Thyroid gland (tissue), 4 donors: ENCODE measurements around the gene TCIRG1. TPM values are rescaled to one million over a fixed set of nuclear protein-coding genes. Genes with fewer than 3 reads are reported as not detected.

Experiments used
- DNase-seq, 2 donors: peaks; one replicate each; pipeline ENCODE4 v3.0.0-alpha.2; 2019
- H3K27ac ChIP-seq, 3 donors: fragments of 200-600 bp; sonication (generic); 1 replicate in 2 of 3; 2 replicates in 1 of 3; pipeline ENCODE4 v1.5.1; 2016 to 2019; ENCODE audit warnings: mild to moderate bottlenecking in 1 of 3, moderate library complexity in 1 of 3
- H3K27me3 ChIP-seq: fragments of 200-600 bp; sonication (generic); one replicate; pipeline ENCODE4 v1.5.1; 2019
- H3K36me3 ChIP-seq, 2 donors: fragments of 200-600 bp; sonication (generic); one replicate each; pipeline ENCODE4 v1.5.1; 2016 to 2019
- H3K4me1 ChIP-seq, 2 donors: fragments of 200-600 bp; sonication (generic); one replicate each; pipeline ENCODE4 v1.5.1; 2017 to 2019
- H3K4me3 ChIP-seq, 3 donors: fragments of 200-600 bp; sonication (generic); replicated peaks in 1 of 3; 1 replicate in 2 of 3; 2 replicates in 1 of 3; pipeline ENCODE4 v1.5.1; 2016; ENCODE audit warnings: mild to moderate bottlenecking in 1 of 3
- H3K9me3 ChIP-seq: fragments of 200-600 bp; sonication (generic); one replicate; pipeline ENCODE4 v1.5.1; 2017
- POLR2A ChIP-seq, 2 donors: fragments of 450-650 bp; IDR thresholded peaks; one replicate each; pipeline ENCODE4 v1.6.1; 2017; ENCODE audit warnings: antibody characterized with exemption in 2 of 2, mild to moderate bottlenecking in 2 of 2, moderate library complexity in 1 of 2
- WGBS, 2 donors: methylation state at CpG; one replicate each; pipeline ENCODE4 v1.1.5; 2017; 5-methylcytosine and 5-hydroxymethylcytosine counted together
- intact Hi-C: fragments of 100-400 bp; cut with DNase I; formaldehyde crosslinking; loops from one replicate; pipeline ENCODE4 v1.15.1; 2023
- total RNA-seq, 4 donors: library from RNA; depleted of rRNA; stranded (reverse); fragments of >200 nt; gene quantifications; one replicate each; pipeline ENCODE4 v1.2.3, GENCODE V29; 2016
- TF ChIP-seq, protein P1 (sequence below), 6 experiments: fragments of 200-600 bp in 3 of 6; fragments of 450-650 bp in 3 of 6; sonication (generic) in 3 of 6; IDR thresholded peaks; one replicate each; pipeline ENCODE4 v1.5.1; 2016 to 2019; ENCODE audit warnings: antibody characterized with exemption in 6 of 6, mild to moderate bottlenecking in 2 of 6, inconsistent platforms in 1 of 6, moderate library complexity in 1 of 6

Gene TCIRG1
- total RNA-seq, 4 donors from 2014 or later = 74.8 to 141 (median 121) TPM

DNA sequence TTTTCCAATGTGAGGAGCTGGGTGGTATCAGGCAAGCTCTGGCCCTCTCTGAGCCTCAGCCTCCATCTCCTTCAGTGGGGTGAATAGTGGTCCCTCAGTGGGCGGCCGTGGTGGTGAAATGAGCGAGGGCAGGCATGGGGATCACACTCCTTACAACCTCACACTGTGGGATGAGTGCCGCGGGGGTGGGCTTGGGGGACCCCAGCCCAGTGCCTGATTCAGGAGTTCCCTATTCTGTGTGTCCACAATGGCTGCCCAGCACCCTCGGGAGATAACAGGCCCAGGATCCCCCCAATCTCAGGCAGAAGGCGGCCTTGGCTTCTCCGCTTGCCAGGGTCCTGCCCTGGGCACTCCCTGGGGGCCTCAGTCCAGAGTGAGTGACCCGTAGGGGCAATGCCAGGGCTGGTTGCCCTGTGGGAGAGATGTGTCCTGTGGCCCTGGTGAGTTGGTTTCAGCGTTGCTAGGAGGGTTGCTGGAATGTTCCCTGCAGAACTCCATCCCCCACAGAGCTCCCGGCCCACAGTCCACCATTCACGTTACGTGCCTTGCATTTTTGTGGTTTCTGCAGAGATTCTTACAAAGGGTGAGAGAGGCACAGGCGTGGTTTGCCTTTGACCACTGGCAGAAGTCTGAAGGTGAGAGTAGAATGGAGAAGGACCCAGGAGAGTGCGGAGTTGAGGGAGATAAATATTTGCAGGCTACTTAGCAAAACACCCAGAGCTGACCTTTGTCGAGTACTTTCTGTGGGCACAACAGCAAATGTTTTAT, 25.8 kb upstream of the TCIRG1 start:
- TF ChIP-seq POLR2A (IDR thresholded peaks at IDR 0.05) = no peak
- TF ChIP-seq, protein P1, sequence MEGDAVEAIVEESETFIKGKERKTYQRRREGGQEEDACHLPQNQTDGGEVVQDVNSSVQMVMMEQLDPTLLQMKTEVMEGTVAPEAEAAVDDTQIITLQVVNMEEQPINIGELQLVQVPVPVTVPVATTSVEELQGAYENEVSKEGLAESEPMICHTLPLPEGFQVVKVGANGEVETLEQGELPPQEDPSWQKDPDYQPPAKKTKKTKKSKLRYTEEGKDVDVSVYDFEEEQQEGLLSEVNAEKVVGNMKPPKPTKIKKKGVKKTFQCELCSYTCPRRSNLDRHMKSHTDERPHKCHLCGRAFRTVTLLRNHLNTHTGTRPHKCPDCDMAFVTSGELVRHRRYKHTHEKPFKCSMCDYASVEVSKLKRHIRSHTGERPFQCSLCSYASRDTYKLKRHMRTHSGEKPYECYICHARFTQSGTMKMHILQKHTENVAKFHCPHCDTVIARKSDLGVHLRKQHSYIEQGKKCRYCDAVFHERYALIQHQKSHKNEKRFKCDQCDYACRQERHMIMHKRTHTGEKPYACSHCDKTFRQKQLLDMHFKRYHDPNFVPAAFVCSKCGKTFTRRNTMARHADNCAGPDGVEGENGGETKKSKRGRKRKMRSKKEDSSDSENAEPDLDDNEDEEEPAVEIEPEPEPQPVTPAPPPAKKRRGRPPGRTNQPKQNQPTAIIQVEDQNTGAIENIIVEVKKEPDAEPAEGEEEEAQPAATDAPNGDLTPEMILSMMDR (IDR thresholded peaks at IDR 0.05) = no peak
- peaks cover 12 to 61% of the 10 kb centered on the region in 2 donors for H3K4me1 ChIP-seq
- no peaks in the 10 kb centered on the region for H3K36me3 ChIP-seq
- H3K4me3 ChIP-seq = no peak overlapping the region
- WGBS, 2 donors = 81% methylated on average over 13 to 15 of the region's 16 CpGs
- H3K27me3 ChIP-seq = no peaks in the 10 kb centered on the region
- intact Hi-C loops = no loop called here
- no peaks in the 10 kb centered on the region for H3K9me3 ChIP-seq
- H3K27ac ChIP-seq = peak overlapping the region in 1 of 3 donors; percentile 94
- DNase-seq = no peak

DNA sequence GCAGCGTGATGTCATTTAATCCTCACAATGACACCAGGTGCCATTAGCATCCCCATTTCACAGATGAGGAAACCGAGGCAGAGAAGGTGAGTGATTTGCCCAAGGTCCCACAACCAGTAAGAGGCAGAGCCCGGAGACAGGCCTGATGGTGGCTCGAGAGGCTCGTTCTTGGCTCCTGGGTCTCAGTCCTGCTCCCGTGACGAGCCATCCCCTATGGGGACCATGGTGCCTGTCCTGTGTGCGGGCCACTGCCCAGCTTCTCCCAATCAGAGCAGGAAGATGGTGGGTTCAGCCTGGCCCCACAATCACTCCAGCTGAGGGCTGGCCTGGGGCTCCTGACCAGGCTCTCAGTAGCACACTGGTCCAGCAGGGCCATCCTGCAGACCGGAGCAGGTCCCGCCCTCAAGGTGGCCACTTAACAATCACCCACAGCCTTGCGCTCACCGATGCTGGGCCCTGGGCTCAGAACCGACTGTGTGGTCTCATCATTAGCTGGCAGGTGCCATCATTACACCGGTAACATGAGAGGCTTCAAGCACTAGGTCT, 25.1 kb upstream of the TCIRG1 start:
- TF ChIP-seq, protein P1 (IDR thresholded peaks at IDR 0.05) = no peak
- no peak for TF ChIP-seq POLR2A (IDR thresholded peaks at IDR 0.05)
- peaks cover 12 to 61% of the 10 kb centered on the region in 2 donors for H3K4me1 ChIP-seq
- no peak overlapping the region for H3K4me3 ChIP-seq
- no peaks in the 10 kb centered on the region for H3K36me3 ChIP-seq
- WGBS, 2 donors = 90 to 94% methylated on average over 9 to 14 of the region's 14 CpGs
- intact Hi-C loops = no loop called here
- H3K27ac ChIP-seq = peak overlapping the region in 1 of 3 donors; percentile 94
- H3K27me3 ChIP-seq = no peaks in the 10 kb centered on the region
- DNase-seq = no peak
- no peaks in the 10 kb centered on the region for H3K9me3 ChIP-seq

DNA sequence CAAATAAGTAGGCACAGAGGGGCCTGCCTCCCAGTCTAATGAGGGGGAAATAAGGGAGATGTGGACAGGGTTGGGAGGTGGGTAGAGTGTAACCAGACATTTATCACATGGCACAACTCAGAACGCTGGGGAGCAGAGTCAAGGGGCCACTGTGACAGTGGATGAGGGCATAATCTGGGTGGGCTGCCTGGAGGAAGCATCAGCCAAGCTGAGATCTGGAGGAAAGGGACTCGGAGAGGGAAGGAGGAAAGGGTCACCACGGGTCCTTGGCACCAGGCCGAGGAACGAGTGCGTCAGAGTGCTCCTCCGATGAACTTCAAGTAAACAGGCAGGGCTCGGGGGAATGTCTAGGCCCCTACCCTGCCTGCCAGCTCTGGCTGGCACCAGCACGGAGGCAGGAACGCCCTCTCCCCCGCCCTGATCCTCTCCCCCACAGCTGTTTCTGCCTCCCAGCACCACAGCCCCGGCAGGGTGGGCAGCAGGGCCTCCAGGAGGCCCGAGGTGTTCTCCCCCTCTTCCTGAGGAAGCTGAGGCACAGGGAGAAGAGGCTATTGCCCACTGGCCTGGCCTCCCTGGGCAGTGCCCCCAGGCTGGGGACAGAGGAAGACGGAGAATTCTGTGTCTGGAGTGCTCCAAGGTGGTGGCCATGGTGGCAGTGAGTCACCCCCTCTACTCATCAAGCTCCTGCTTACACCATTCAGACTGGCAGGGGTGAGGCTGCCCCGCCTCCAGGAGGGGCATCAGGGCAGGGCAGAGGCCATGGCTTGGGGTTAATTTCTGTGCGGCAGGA, 24.5 kb upstream of the TCIRG1 start:
- H3K9me3 ChIP-seq = no peaks in the 10 kb centered on the region
- peak; percentile 47 to 54 for DNase-seq
- TF ChIP-seq POLR2A (IDR thresholded peaks at IDR 0.05) = no peak
- TF ChIP-seq, protein P1 (IDR thresholded peaks at IDR 0.05) = no peak
- intact Hi-C loops = no loop called here
- 29 to 34% methylated on average over 10 of the region's 16 CpGs for WGBS, 2 donors
- H3K36me3 ChIP-seq = no peaks in the 10 kb centered on the region
- no peaks in the 10 kb centered on the region for H3K27me3 ChIP-seq
- peak overlapping the region in 1 of 3 donors; percentile 94 for H3K27ac ChIP-seq
- H3K4me1 ChIP-seq = peaks cover 12 to 61% of the 10 kb centered on the region in 2 donors
- no peak overlapping the region for H3K4me3 ChIP-seq

- Histone ChIP-seq H3K27ac (peak overlapping the region in 1 of 3 donors; percentile 94), H3K4me3 (no peak overlapping the region), H3K36me3 (no peaks in the 10 kb centered on the region), H3K9me3 (no peaks in the 10 kb centered on the region), H3K4me1 (peaks cover 8 to 54% of the 10 kb centered on the region in 2 donors), H3K27me3 (no peaks in the 10 kb centered on the region)
- TF ChIP-seq POLR2A (IDR thresholded peaks at IDR 0.05) = no peak
- TF ChIP-seq, protein P1 (IDR thresholded peaks at IDR 0.05) = no peak
- DNase-seq = no peak
- 87 to 98% methylated on average over 7 to 15 of the region's 19 CpGs for WGBS, 2 donors
- intact Hi-C loops = no loop called here
Measured at GRCh38 chr11:68014947-68015447, 23.8 kb upstream of the TCIRG1 start.
